ENCODE data around the gene FAM131A.
A peak's percentile ranks its signal among the peaks of the same experiment; 100 is the strongest.
"Not testable (repeated sequence)": the region's sequence is repeated elsewhere in the genome, so short reads cannot be mapped to it uniquely, and the experiment has no call there.

Gene FAM131A

GRCh38 chr3:184317201-184317600 is 20.2 kb upstream of the FAM131A start:
- no peak for DNase-seq

GRCh38 chr3:184320104-184320445 is 17.3 kb upstream of the FAM131A start:
- peak; percentile 98 for DNase-seq

- no peak for DNase-seq
These were observed 15.7 kb upstream of the FAM131A start for GRCh38 chr3:184321666-184322065.

GRCh38 chr3:184322731-184323487 is 14.5 kb upstream of the FAM131A start:
- DNase-seq: no peak

- DNase-seq: no peak
These were observed 13.7 kb upstream of the FAM131A start for GRCh38 chr3:184323696-184324095.

GRCh38 chr3:184325269-184325668 is 12.1 kb upstream of the FAM131A start:
- DNase-seq: no peak

- DNase-seq: no peak
These were observed 11.6 kb upstream of the FAM131A start for GRCh38 chr3:184325715-184326369.

- DNase-seq: no peak
These were observed 10.2 kb upstream of the FAM131A start for GRCh38 chr3:184327171-184327570.

GRCh38 chr3:184328516-184328915 is 8.9 kb upstream of the FAM131A start:
- no peak for DNase-seq

- DNase-seq: peak; percentile 96
These were observed 4.9 kb upstream of the FAM131A start for GRCh38 chr3:184332370-184333090.

GRCh38 chr3:184333190-184333589 is 4.2 kb upstream of the FAM131A start:
- no peak for DNase-seq

GRCh38 chr3:184333700-184334099 is 3.7 kb upstream of the FAM131A start:
- DNase-seq: no peak

GRCh38 chr3:184334470-184335158 is 2.8 kb upstream of the FAM131A start:
- peak; percentile 83 for DNase-seq

GRCh38 chr3:184335291-184335660 is 2.1 kb upstream of the FAM131A start:
- DNase-seq: no peak

- DNase-seq: peak; percentile 76
These were observed 1.5 kb upstream of the FAM131A start for GRCh38 chr3:184335661-184336546.

- peak; percentile 44 for DNase-seq
These were observed 627 bp upstream of the FAM131A start for GRCh38 chr3:184336547-184337398.

- no peak for DNase-seq
These were observed 581 bp downstream of the FAM131A start for GRCh38 chr3:184337981-184338380.

GRCh38 chr3:184338511-184338945 is 1.1 kb downstream of the FAM131A start:
- no peak for DNase-seq

GRCh38 chr3:184339001-184339400 is 1.6 kb downstream of the FAM131A start:
- no peak for DNase-seq

- DNase-seq: not testable (repeated sequence)
These were observed 2.2 kb downstream of the FAM131A start for GRCh38 chr3:184339451-184340135.

GRCh38 chr3:184341925-184342324 is 4.5 kb downstream of the FAM131A start:
- no peak for DNase-seq

Measured in EL (cell line).